NCI-H1417 (cell line): ENCODE measurements around the gene ASB13.
A peak's percentile ranks its signal among the peaks of the same experiment; 100 is the strongest.

Experiments used
- DNase-seq, 3 experiments: peaks; one replicate each; lab custom pipeline; 2025; lab: John Stamatoyannopoulos, UW

The ASB13 gene

DNA sequence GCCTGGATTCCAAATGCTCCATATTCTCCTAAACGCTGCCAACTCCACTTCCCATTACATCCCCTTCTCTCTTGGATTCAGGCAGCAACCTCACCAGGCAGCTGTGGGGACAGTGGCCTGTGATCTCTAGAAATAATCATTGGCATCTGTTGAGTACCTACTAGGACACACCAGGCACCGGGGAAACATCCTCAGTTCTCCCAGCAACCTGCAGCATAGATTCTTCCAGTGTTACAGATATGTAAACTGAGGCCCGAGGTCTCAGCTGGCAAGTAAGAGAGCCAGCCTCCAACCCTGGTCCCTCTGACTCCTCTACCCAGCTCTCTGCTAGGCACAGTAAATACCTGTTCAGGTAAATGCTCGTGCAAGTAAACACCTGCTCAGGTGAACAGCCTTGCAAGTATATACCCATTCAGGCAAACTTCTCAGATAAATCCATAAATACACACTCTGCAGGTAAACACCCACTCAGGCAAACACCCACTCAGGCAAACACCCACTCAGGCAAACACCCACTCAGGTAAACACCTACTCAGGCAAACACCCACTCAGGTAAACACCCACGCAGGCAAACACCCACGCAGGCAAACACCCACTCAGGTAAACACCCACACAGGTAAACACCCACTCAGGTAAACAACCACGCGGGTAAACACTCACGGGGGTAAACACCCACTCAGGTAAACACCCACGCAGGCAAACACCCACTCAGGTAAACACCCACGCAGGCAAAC is 18.7 kb downstream of the ASB13 start:
- DNase-seq, result no peak

DNA sequence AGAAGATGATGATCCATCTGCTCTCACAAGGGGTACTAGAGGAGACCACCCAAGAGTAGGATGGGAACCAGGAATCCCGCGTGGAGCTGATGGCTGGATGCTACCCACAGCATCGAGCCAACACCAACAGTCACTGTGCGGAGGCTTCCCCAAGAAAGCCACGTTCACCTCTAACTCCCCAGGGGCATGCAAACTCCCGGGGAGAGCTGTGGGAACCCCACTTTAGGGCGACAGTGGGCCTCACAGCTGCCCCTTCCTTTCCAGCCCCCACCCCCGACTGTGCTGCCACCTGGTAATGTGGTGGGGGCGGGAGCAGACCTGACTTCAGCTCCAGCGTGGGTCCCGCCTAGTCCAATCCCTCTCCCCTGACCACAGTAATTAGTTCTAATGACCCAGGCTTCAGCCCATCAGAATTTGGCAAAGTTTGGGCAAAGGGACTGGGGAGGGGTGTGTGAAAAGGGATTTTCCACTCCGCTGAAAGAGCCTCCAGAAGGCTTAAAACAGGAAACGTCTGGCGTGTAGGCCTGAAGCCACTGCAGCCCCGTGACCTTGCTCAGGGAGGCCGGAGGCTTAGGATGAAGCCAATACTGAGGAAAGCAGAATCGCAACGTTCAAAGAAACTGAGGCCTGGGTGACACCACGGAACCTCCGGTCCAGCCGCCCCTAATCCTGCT is 20.3 kb downstream of the ASB13 start:
- DNase-seq, result no peak

DNA sequence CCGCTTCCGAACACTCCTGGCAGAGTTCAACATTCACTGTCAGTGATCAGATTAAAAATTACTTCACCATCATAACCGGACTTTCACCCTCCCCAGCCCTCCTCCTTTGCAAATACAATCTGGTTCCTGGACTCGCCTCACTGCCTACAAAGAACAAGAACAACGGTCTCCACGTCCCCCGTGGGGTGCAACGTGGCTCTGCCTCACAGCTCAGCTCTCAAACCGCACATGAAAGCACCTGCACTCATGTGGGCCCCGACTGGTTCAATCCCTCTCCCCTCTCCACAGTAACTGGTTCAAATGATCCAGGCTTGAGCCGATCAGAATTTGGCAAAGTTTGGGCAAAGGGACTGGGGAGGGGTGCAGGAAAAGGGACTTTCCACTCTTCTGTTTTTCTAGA is 21.0 kb downstream of the ASB13 start:
- DNase-seq, result no peak

DNA sequence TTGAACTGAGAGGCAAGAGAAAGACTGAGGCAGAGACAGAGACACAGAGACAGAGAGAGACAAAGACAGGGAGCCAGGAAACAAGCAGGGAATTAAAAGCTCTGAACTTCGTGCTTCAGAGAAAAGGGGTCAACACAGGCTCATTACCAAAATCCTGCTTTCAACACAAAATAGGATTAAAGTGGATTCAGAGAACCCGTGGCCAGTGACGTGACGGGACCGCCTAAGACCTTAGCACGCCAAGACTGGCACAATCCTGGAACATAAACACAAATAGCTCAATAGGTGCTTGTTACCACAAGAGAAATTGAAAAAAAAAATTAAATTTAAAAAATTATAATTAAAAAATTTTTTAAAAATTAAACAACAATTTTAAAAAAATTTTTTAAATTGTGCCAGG is 21.5 kb downstream of the ASB13 start:
- DNase-seq, result no peak

- DNase-seq, result no peak
Measured at GRCh38 chr10:5643346-5644067, 22.9 kb downstream of the ASB13 start.

DNA sequence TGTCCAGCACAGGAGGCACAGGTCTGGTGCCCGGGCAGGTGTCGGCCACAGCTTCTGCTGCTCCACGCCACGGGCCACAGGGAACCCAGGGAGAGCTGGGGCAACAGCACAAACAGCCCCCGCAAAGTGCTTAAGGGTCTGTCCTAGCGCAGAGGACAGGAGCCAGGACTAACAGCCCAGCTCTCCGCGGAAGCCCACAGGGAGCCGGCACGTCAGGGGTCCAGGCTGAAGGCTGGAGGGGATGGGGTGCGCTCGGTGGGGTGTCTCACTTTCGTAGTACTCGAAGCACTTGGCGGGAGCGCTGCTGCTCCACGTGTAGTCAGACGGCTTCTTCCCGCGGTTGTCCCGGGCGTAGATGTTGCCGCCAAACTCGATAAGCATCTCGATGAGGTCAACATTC is 24.9 kb downstream of the ASB13 start:
- no peak for DNase-seq

- no peak for DNase-seq
Measured at GRCh38 chr10:5640501-5640900, 25.9 kb downstream of the ASB13 start.

- no peak for DNase-seq
Measured at GRCh38 chr10:5640036-5640435, 26.4 kb downstream of the ASB13 start.

GRCh38 chr10:5639066-5639465 is 27.3 kb downstream of the ASB13 start:
- no peak for DNase-seq

GRCh38 chr10:5638494-5638893 is 27.9 kb downstream of the ASB13 start:
- DNase-seq, result no peak

DNA sequence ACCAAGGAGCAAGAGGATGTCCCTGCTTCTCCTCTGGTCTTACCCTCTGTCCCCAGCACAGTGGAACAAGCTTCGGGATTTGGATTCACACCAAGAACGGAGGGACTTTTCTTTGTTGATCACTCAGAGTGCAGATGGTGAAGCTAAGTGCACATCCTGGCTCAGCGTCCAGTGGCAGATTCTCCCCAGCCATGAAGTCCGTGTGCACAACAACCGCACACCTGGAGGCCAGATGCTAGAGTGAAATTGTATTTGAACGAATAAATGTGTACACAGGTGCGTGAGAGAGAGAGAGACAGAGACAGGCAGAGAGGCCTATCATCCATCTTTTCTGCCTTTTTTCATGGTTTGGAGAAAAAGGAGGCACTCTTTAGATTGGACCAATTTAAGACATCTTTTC is 31.5 kb downstream of the ASB13 start:
- peak in 1 of 3 experiments; percentile 1 for DNase-seq

GRCh38 chr10:5633166-5633749 is 33.1 kb downstream of the ASB13 start:
- no peak for DNase-seq

- DNase-seq, result peak in 1 of 3 experiments; percentile 2
Measured at GRCh38 chr10:5632446-5632845, 33.9 kb downstream of the ASB13 start.

DNA sequence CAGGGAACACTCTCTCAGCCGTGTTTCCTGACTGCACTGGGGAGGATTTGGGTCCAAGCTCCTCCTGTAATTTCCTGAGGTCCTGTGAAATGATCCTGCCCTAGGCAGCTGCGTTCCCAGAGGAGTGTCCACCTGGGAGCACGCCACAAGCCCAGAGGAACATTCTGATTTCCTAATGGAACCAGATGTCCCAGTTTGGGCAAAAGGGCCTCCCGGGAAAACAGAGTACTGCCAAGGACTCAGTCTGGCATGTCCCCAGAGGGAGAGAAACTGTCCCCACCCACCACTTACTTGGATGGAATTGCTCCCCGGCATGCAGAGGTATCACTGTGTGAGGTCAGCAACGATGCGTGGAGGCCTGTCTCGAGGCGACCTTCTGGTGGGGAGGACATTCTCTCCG is 34.5 kb downstream of the ASB13 start:
- no peak for DNase-seq

GRCh38 chr10:5630112-5630436 is 36.3 kb downstream of the ASB13 start:
- no peak for DNase-seq

DNA sequence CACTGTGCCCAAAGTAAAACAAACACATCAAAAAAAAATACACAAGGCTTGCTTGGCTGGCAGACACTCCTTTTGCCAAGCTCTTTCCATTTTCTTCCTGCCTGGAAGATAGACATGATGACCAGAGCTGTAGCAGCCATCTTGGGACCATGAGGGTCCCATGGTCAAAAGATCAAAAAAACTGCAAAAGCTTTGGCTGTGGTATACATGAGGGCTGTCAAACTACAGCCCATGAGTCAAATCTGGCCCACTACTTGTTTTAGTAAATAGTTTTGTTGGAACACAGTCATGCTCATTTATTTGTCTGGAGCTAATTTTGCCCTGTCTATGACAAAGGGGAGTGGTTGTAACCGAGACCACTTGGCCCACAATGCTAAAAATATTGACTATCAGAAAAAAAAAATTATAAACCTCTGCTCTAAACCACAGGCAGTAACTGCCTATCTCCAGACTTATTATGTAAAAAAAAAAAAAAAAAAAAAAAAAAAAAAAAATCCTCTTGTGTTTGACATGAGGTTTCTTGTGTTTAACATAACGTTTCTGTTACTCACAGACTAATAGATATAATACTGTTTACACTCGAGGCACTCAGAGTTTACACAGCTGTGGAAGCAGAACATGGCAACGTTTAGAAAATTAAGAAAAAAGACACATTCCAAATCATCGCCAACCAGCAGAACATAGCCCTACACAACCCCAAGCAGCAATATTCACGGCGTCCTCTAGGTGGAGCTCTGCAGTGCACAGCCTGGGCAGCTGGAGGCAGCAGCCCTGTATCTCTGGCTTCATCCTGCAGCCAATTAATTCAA is 36.9 kb downstream of the ASB13 start:
- DNase-seq, result peak; percentile 50 to 78 (median 71)

- DNase-seq, result no peak
Measured at GRCh38 chr10:5628451-5629302, 37.7 kb downstream of the ASB13 start.

GRCh38 chr10:5627486-5628044 is 38.8 kb downstream of the ASB13 start:
- DNase-seq, result no peak

DNA sequence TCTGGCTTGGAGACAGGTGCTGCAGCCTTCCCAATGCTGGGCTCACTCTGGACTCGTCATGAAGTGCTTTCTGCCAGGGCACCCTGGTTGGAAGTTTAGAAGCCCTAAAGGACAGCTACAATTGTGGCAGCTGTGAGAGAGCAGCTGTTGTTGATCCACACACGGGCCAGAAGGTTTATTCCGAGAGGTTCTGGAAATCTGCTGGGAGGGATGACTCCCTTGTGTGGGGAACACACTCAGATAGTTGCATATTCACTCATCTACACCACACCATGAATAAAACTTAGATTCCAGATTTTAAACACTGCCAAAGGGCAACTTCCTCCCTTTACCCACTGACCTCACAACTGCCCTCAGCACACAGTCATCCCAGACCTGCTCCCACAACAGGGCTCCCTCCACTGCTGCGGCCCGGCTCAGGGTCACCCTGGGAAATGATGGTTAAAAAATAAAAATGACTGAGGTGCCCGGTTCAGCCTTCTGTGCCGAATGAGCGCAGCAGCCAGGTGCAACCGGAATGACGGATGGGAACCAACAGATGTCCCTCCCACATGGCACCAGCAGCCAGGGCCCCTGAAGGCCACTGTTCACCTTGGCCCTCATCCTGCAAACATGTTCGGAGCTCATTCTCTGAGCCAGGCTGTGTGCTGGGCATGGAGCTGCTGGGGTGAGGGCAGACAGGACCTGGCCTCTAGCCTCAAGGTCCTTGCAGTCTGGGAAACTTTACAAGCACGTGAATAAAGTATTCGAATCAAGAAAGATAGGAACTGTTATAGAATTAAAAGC is 40.2 kb downstream of the ASB13 start:
- no peak for DNase-seq

GRCh38 chr10:5624701-5625100 is 41.7 kb downstream of the ASB13 start:
- no peak for DNase-seq
